Measurements from ENCODE around the gene TRUB2.

DNA sequence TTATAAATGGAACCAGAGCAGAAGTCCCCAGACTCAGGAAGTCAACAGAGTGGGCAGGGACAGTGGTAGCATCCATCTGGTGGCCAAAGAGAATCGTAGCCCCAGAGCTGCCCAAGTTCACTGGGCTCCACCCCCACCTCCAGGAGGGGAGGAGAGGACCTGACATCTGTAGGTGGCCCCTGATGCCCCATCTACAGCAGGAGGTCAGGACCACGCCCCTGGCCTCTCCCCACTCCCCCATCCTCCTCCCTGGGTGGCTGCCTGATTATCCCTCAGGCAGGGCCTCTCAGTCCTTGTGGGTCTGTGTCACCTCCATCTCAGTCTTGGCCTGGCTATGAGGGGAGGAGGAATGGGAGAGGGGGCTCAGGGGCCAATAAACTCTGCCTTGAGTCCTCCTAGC, 38.6 kb upstream of the TRUB2 start:
- no peak for TF ChIP-seq POLR2A (IDR thresholded peaks at IDR 0.05)
- TF ChIP-seq, protein P1, sequence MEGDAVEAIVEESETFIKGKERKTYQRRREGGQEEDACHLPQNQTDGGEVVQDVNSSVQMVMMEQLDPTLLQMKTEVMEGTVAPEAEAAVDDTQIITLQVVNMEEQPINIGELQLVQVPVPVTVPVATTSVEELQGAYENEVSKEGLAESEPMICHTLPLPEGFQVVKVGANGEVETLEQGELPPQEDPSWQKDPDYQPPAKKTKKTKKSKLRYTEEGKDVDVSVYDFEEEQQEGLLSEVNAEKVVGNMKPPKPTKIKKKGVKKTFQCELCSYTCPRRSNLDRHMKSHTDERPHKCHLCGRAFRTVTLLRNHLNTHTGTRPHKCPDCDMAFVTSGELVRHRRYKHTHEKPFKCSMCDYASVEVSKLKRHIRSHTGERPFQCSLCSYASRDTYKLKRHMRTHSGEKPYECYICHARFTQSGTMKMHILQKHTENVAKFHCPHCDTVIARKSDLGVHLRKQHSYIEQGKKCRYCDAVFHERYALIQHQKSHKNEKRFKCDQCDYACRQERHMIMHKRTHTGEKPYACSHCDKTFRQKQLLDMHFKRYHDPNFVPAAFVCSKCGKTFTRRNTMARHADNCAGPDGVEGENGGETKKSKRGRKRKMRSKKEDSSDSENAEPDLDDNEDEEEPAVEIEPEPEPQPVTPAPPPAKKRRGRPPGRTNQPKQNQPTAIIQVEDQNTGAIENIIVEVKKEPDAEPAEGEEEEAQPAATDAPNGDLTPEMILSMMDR (IDR thresholded peaks at IDR 0.05), result no peak
- TF ChIP-seq EP300 (IDR thresholded peaks at IDR 0.05), result no peak
